Measurements from ENCODE around the gene FAM78B. TPM values are rescaled to one million over a fixed set of nuclear protein-coding genes. Genes with fewer than 3 reads are reported as not detected.

The FAM78B gene
- total RNA-seq, 1 experiment from 2014 or later = 1.1 TPM

- TF ChIP-seq CTCF (IDR thresholded peaks at IDR 0.05; ENCODE audit: unreplicated experiment) = no peak
- no TSS peak for BruUV-seq (replicated peaks)
These were observed 748 bp upstream of the FAM78B start for GRCh38 chr1:166167572-166167925.

GRCh38 chr1:166166329-166166697, 488 bp downstream of the FAM78B start:
- no TSS peak for BruUV-seq (replicated peaks)
- Mint-ChIP-seq H3K9me3 (ENCODE audit: unreplicated experiment) (no peaks in the 10 kb centered on the region), H3K27ac (ENCODE audit: low read depth, unreplicated experiment) (no peak overlapping the region), H3K4me3 (ENCODE audit: unreplicated experiment) (peak overlapping the region; percentile 72), H3K36me3 (ENCODE audit: insufficient read depth, unreplicated experiment) (no peaks in the 10 kb centered on the region), H3K27me3 (ENCODE audit: insufficient read depth, unreplicated experiment) (peaks cover 32% of the 10 kb centered on the region), H3K4me1 (ENCODE audit: insufficient read depth, unreplicated experiment) (peaks cover 17% of the 10 kb centered on the region)
- no peak for TF ChIP-seq CTCF (IDR thresholded peaks at IDR 0.05; ENCODE audit: unreplicated experiment)
- POLR2A ChIA-PET = interaction anchor here (1.0 kb wide), 1 partner anchor 468 kb away, joined by 3 read pairs; the partner anchor contains the start of gene ALDH9A1
- DNase-seq (ENCODE audit: unreplicated experiment) = no peak
- intact Hi-C loops (cut with micrococcal nuclease) = loop anchor here (2.0 to 10.0 kb wide), 3 partner anchors 18 to 398 kb away; partner anchors contain the start of gene TMCO1
- CTCF ChIA-PET = interaction anchor here (0.6 to 1.6 kb wide), 4 partner anchors 17 to 1054 kb away, joined by 3 read pairs; no protein-coding TSS in a partner anchor

More at GRCh38 chr1:166167572-166167925, 748 bp upstream of the FAM78B start:
- Mint-ChIP-seq H3K27ac (ENCODE audit: low read depth, unreplicated experiment) (no peak overlapping the region), H3K9me3 (ENCODE audit: unreplicated experiment) (no peaks in the 10 kb centered on the region), H3K36me3 (ENCODE audit: insufficient read depth, unreplicated experiment) (no peaks in the 10 kb centered on the region), H3K27me3 (ENCODE audit: insufficient read depth, unreplicated experiment) (peaks cover 20% of the 10 kb centered on the region), H3K4me1 (ENCODE audit: insufficient read depth, unreplicated experiment) (peaks cover 17% of the 10 kb centered on the region), H3K4me3 (ENCODE audit: unreplicated experiment) (peak overlapping the region; percentile 72)
- no peak for DNase-seq (ENCODE audit: unreplicated experiment)
- POLR2A ChIA-PET = interaction anchor here (0.6 to 1.5 kb wide), 4 partner anchors 15 to 1597 kb away, joined by 3 read pairs; no protein-coding TSS in a partner anchor
- intact Hi-C loops (cut with micrococcal nuclease) = loop anchor here (2.0 to 10.0 kb wide), 3 partner anchors 17 to 399 kb away; partner anchors contain the start of gene TMCO1
- CTCF ChIA-PET = interaction anchor here (0.6 to 2.0 kb wide), 12 partner anchors 9 to 677 kb away, joined by 3 to 10 read pairs (median 3); no protein-coding TSS in a partner anchor

GRCh38 chr1:166165661-166166328, 1.0 kb downstream of the FAM78B start:
- Mint-ChIP-seq H3K4me3 (ENCODE audit: unreplicated experiment) (peak overlapping the region; percentile 72), H3K36me3 (ENCODE audit: insufficient read depth, unreplicated experiment) (no peaks in the 10 kb centered on the region), H3K9me3 (ENCODE audit: unreplicated experiment) (no peaks in the 10 kb centered on the region), H3K4me1 (ENCODE audit: insufficient read depth, unreplicated experiment) (peaks cover 17% of the 10 kb centered on the region), H3K27ac (ENCODE audit: low read depth, unreplicated experiment) (no peak overlapping the region), H3K27me3 (ENCODE audit: insufficient read depth, unreplicated experiment) (peaks cover 37% of the 10 kb centered on the region)
- CTCF ChIA-PET = interaction anchor here (0.6 to 1.1 kb wide), 3 partner anchors 16 to 268 kb away, joined by 3 read pairs; no protein-coding TSS in a partner anchor
- POLR2A ChIA-PET = no interaction called here
- intact Hi-C loops (cut with micrococcal nuclease) = loop anchor here (2.0 to 10.0 kb wide), 3 partner anchors 19 to 397 kb away; partner anchors contain the start of gene TMCO1
- no TSS peak for BruUV-seq (replicated peaks)
- no peak for TF ChIP-seq CTCF (IDR thresholded peaks at IDR 0.05; ENCODE audit: unreplicated experiment)
- DNase-seq (ENCODE audit: unreplicated experiment) = peak; percentile 26

GRCh38 chr1:166164995-166165660, 1.7 kb downstream of the FAM78B start:
- peak; percentile 23 for TF ChIP-seq CTCF (IDR thresholded peaks at IDR 0.05; ENCODE audit: unreplicated experiment)
- peak; percentile 43 for DNase-seq (ENCODE audit: unreplicated experiment)
- H3K27ac Mint-ChIP-seq (ENCODE audit: low read depth, unreplicated experiment) = no peak overlapping the region
- H3K4me1 Mint-ChIP-seq (ENCODE audit: insufficient read depth, unreplicated experiment) = peaks cover 17% of the 10 kb centered on the region
- H3K9me3 Mint-ChIP-seq (ENCODE audit: unreplicated experiment) = no peaks in the 10 kb centered on the region
- H3K4me3 Mint-ChIP-seq (ENCODE audit: unreplicated experiment) = peak overlapping the region; percentile 72
- peaks cover 38% of the 10 kb centered on the region for H3K27me3 Mint-ChIP-seq (ENCODE audit: insufficient read depth, unreplicated experiment)
- no TSS peak for BruUV-seq (replicated peaks)
- no peaks in the 10 kb centered on the region for H3K36me3 Mint-ChIP-seq (ENCODE audit: insufficient read depth, unreplicated experiment)
- CTCF ChIA-PET = interaction anchor here (0.6 to 1.1 kb wide), 9 partner anchors 15 to 808 kb away, joined by 3 to 4 read pairs (median 3); no protein-coding TSS in a partner anchor
- intact Hi-C loops (cut with micrococcal nuclease) = loop anchor here (10.0 kb wide), 1 partner anchor 240 kb away; no protein-coding TSS in a partner anchor
- POLR2A ChIA-PET = no interaction called here
